OCI-LY1 (cell line): ENCODE results near the gene SYNM.

Experiments
- CTCF ChIP-seq: fragments of 200-600 bp; sonication (generic), shearing (Covaris generic); IDR thresholded peaks from 2 replicates; pipeline ENCODE4 v1.5.1; 2017; ENCODE audit warnings: mild to moderate bottlenecking, antibody characterized with exemption, low read length, moderate library complexity, mixed read lengths
- EZH2 ChIP-seq: fragments of 200-600 bp; sonication (generic), shearing (Covaris generic); IDR thresholded peaks from 2 replicates; pipeline ENCODE4 v1.8.0; 2017; ENCODE audit warnings: borderline replicate concordance, mixed run types, mild to moderate bottlenecking, antibody characterized with exemption, low read length, moderate library complexity, mixed read lengths

DNA sequence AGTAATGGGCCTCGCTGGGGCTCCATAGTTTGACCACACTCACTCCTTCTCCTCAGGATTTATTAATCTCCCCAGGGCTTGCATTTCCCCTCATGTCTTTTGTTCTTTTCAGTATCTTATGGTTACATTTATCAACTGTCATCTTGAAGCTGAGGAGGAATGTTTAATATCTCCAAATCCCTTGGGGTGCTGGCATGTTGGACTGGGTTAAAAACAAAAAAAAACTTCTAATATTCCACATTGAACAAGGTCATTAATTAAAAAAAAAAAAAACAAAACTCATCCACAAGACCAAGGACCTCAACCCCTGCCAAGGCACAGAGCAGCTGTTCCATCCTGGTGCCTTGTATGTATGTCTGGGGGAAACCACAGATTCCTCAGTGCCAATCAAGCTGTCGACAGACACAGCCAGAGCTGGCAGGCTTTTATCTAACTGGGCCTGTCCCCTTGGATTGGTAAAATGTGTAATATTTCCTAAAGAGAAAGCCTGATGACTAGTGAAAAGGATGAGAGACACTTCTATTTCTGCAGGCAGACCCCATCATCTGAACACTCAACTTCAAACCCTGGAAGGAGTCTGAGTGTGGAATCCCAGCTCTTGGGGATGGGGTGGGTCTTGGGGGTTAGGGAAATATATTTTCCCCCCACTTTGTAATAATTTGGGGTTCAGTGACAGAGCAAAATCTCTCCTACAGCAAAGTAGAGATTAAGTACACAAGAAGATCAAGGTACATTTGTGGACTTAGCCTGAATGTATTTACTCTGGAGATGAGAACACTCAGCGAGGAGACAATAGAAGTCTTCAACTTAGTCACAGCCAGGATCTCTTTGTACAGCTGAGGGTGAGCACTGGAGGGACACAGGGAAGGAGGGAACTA lies 75.4 kb downstream of the SYNM start:
- TF ChIP-seq CTCF, result no peak
- TF ChIP-seq EZH2, result no peak
